ENCODE results near the gene MCRIP2.

- TF ChIP-seq POLR2A (IDR thresholded peaks at IDR 0.05; ENCODE audit: control extremely low read depth in 1 of 2, low read depth in 2 of 2, low read length in 2 of 2): no peak
- TF ChIP-seq EP300 (IDR thresholded peaks at IDR 0.05; ENCODE audit: borderline replicate concordance in 1 of 2, low read depth in 2 of 2, low read length in 2 of 2): no peak
- no peak for TF ChIP-seq CTCF (IDR thresholded peaks at IDR 0.05; ENCODE audit: control extremely low read depth in 1 of 3, insufficient read depth in 1 of 3, low read depth in 1 of 3, low read length in 3 of 3)
- TF ChIP-seq RXRA (IDR thresholded peaks at IDR 0.05; ENCODE audit: insufficient read depth, low read depth, low read length): no peak
- no peak for TF ChIP-seq BRCA1 (IDR thresholded peaks at IDR 0.05; ENCODE audit: low read depth, low read length)
- TF ChIP-seq EZH2 (IDR thresholded peaks at IDR 0.05; ENCODE audit: low read depth, low read length, severe bottlenecking): no peak
- TF ChIP-seq CBX8 (IDR thresholded peaks at IDR 0.05; ENCODE audit: borderline replicate concordance, low read depth, low read length): no peak
- TF ChIP-seq RAD21 (IDR thresholded peaks at IDR 0.05 in 1 of 2, conservative IDR thresholded peaks at IDR 0.05 in 1 of 2; ENCODE audit: low read depth in 2 of 2, low read length in 2 of 2): no peak
- TF ChIP-seq USF2 (IDR thresholded peaks at IDR 0.05; ENCODE audit: low read length): no peak
- no peak for TF ChIP-seq TBP (IDR thresholded peaks at IDR 0.05; ENCODE audit: low read depth, low read length)
- no peak for TF ChIP-seq MAX (IDR thresholded peaks at IDR 0.05)
- TF ChIP-seq SRF (IDR thresholded peaks at IDR 0.05; ENCODE audit: low read depth, low read length): no peak
- TF ChIP-seq SIRT6 (IDR thresholded peaks at IDR 0.05; ENCODE audit: low read length): no peak
- no peak for TF ChIP-seq GABPA (IDR thresholded peaks at IDR 0.05; ENCODE audit: borderline replicate concordance, insufficient read depth, low read length)
Observed at GRCh38 chr16:591892-592517, 49.6 kb upstream of the MCRIP2 start.

All from H1 (cell line).